SH-SY5Y (cell line): ENCODE measurements around the gene RBFOX1.

Experiments
- GATA2 ChIP-seq: IDR thresholded peaks from 2 replicates; pipeline ENCODE4 v1.6.1; 2011; ENCODE audit warnings: mild to moderate bottlenecking, low read depth, low read length
- GATA3 ChIP-seq: IDR thresholded peaks from 2 replicates; pipeline ENCODE4 v1.6.1; 2011; ENCODE audit warnings: low read depth, mild to moderate bottlenecking, low read length, moderate library complexity

DNA sequence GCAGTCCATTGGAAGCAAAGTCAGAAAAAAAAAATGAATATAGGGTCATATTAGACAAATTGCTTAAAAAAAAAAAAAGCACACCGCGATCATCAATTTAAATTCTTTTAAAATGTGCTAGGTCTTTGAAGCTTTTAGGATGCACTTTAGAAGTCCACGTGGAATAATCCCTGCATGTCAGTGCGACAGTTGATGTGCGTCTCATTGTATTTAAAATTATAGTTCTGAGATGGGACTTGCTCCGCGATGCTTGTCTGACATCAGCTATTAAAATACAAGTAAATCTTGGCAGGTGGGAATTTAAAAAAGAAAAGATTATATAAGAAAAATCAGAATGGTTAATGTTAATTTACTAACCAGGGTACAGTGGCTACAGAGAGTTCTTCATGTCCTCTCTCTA lies 105.2 kb downstream of the RBFOX1 start:
- TF ChIP-seq GATA2 = no peak
- TF ChIP-seq GATA3 = no peak
